Stomach (tissue), 4 donors: ENCODE data around the gene ZNF330.

ENCODE experiments used
- POLR2A ChIP-seq, 4 donors: fragments of 450-650 bp; IDR thresholded peaks; one replicate each; pipeline ENCODE4 v1.6.1; 2016; ENCODE audit warnings: antibody characterized with exemption in 4 of 4, control low read depth in 2 of 4, mild to moderate bottlenecking in 1 of 4, moderate library complexity in 1 of 4
- TF ChIP-seq, protein P1 (sequence below), 7 experiments: fragments of 450-650 bp in 4 of 7; fragments of 200-600 bp in 3 of 7; sonication (generic) in 3 of 7; IDR thresholded peaks; one replicate each; pipeline ENCODE4 v1.5.1; 2016 to 2019; ENCODE audit warnings: antibody characterized with exemption in 7 of 7, control low read depth in 2 of 7, mild to moderate bottlenecking in 1 of 7

- TF ChIP-seq, protein P1, sequence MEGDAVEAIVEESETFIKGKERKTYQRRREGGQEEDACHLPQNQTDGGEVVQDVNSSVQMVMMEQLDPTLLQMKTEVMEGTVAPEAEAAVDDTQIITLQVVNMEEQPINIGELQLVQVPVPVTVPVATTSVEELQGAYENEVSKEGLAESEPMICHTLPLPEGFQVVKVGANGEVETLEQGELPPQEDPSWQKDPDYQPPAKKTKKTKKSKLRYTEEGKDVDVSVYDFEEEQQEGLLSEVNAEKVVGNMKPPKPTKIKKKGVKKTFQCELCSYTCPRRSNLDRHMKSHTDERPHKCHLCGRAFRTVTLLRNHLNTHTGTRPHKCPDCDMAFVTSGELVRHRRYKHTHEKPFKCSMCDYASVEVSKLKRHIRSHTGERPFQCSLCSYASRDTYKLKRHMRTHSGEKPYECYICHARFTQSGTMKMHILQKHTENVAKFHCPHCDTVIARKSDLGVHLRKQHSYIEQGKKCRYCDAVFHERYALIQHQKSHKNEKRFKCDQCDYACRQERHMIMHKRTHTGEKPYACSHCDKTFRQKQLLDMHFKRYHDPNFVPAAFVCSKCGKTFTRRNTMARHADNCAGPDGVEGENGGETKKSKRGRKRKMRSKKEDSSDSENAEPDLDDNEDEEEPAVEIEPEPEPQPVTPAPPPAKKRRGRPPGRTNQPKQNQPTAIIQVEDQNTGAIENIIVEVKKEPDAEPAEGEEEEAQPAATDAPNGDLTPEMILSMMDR (IDR thresholded peaks at IDR 0.05) = no peak
- no peak for TF ChIP-seq POLR2A (IDR thresholded peaks at IDR 0.05)
These were observed 7.1 kb upstream of the ZNF330 start for GRCh38 chr4:141213550-141213991.
